Peyer's patch (tissue), 4 donors: ENCODE results near the gene JAM3. TPM values are rescaled to one million over a fixed set of nuclear protein-coding genes. Genes with fewer than 3 reads are reported as not detected.

Experiments used
- DNase-seq, 3 donors: peaks; one replicate each; pipeline ENCODE4 v3.0.0-alpha.2; 2017 to 2019
- H3K27ac ChIP-seq, 4 donors: fragments of 200-600 bp; sonication (generic); one replicate each; pipeline ENCODE4 v1.5.1; 2016 to 2019
- H3K27me3 ChIP-seq, 2 donors: fragments of 200-600 bp; sonication (generic); one replicate each; pipeline ENCODE4 v1.5.1; 2019
- H3K36me3 ChIP-seq, 3 donors: fragments of 200-600 bp; sonication (generic); one replicate each; pipeline ENCODE4 v1.5.1; 2016 to 2019
- H3K4me1 ChIP-seq, 4 donors: fragments of 200-600 bp; sonication (generic); one replicate each; pipeline ENCODE4 v1.5.1; 2016 to 2019
- H3K4me3 ChIP-seq, 4 donors: fragments of 200-600 bp; sonication (generic); 1 replicate in 3 of 4; 2 replicates in 1 of 4; pipeline ENCODE4 v1.5.1; 2016 to 2019; ENCODE audit warnings: mild to moderate bottlenecking in 1 of 4
- H3K9me3 ChIP-seq, 4 donors: fragments of 200-600 bp; sonication (generic); one replicate each; pipeline ENCODE4 v1.5.1; 2016 to 2019; ENCODE audit warnings: mild to moderate bottlenecking in 1 of 4
- CTCF ChIP-seq, 6 experiments: fragments of 450-650 bp in 4 of 6; fragments of 200-600 bp in 2 of 6; sonication (generic) in 1 of 6; IDR thresholded peaks; one replicate each; pipeline ENCODE4 v1.5.1; 2017 to 2019; ENCODE audit warnings: antibody characterized with exemption in 6 of 6, mild to moderate bottlenecking in 3 of 6, moderate library complexity in 1 of 6
- POLR2A ChIP-seq, 2 donors: fragments of 450-650 bp; IDR thresholded peaks; one replicate each; pipeline ENCODE4 v1.5.1; 2017; ENCODE audit warnings: antibody characterized with exemption in 2 of 2, mild to moderate bottlenecking in 2 of 2, moderate library complexity in 2 of 2
- total RNA-seq, 4 donors: library from RNA; depleted of rRNA; stranded (reverse); fragments of >200 nt; gene quantifications; one replicate each; pipeline ENCODE4 v1.1.0, GENCODE V29; 2016

JAM3 gene
- total RNA-seq, 4 donors from 2014 or later: 4.6 to 14.0 (median 8.5) TPM

GRCh38 chr11:134040386-134041302 lies 28.2 kb upstream of the JAM3 start:
- Histone ChIP-seq H3K27me3 (no peaks in the 10 kb centered on the region), H3K36me3 (no peaks in the 10 kb centered on the region), H3K9me3 (no peaks in the 10 kb centered on the region), H3K27ac (peak overlapping the region in 3 of 4 donors; percentile 13 to 79 (median 49)), H3K4me1 (peaks cover 0 to 8% (median 2%) of the 10 kb centered on the region in 4 donors), H3K4me3 (no peak overlapping the region)
- no peak for DNase-seq
- TF ChIP-seq POLR2A (IDR thresholded peaks at IDR 0.05): no peak
- no peak for TF ChIP-seq CTCF (IDR thresholded peaks at IDR 0.05)

- H3K4me3 ChIP-seq: no peak overlapping the region
- DNase-seq: no peak
- no peaks in the 10 kb centered on the region for H3K27me3 ChIP-seq
- H3K36me3 ChIP-seq: no peaks in the 10 kb centered on the region
- H3K27ac ChIP-seq: peak overlapping the region in 2 of 4 donors; percentile 39 to 79
- H3K4me1 ChIP-seq: peaks cover 0 to 8% (median 2%) of the 10 kb centered on the region in 4 donors
- TF ChIP-seq CTCF (IDR thresholded peaks at IDR 0.05) (no peak), POLR2A (IDR thresholded peaks at IDR 0.05) (no peak)
- no peaks in the 10 kb centered on the region for H3K9me3 ChIP-seq
Measured at GRCh38 chr11:134041349-134041748, 27.5 kb upstream of the JAM3 start.

- Histone ChIP-seq H3K4me3 (no peak overlapping the region), H3K27me3 (no peaks in the 10 kb centered on the region), H3K36me3 (no peaks in the 10 kb centered on the region), H3K4me1 (peaks cover 0 to 10% (median 0%) of the 10 kb centered on the region in 4 donors), H3K27ac (peak overlapping the region in 2 of 4 donors; percentile 39 to 79), H3K9me3 (no peaks in the 10 kb centered on the region)
- TF ChIP-seq POLR2A (IDR thresholded peaks at IDR 0.05) (no peak), CTCF (IDR thresholded peaks at IDR 0.05) (no peak)
- no peak for DNase-seq
Measured at GRCh38 chr11:134041791-134042696, 26.8 kb upstream of the JAM3 start.

DNA sequence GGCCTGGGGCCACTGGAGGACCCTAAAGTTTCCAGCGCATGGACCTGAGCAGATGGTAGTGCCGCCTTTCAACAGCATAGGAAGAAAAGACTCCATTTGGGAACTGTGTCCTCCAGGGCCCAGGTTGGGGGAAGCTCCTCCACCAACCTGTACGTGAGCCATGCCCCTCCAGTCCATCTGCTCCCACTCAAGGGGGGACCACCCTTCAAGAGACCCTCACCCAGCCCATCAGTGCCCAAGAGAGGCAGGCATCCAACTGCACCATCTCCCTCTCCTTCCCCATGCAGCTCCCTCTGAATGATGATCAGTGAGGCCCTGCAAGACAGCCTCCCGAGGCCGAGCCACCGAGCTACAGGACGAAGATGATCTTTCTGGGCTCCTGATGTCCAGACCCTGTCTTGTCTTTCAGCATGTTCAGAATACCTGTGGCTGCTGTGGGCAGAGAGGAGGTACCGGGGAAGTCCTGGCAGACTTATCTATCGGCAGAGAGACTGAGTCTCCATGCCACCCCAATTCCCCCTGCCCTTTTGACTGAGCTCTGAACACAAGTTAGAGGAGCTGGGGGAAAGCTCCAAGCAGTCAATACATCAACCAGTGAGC lies 25.0 kb upstream of the JAM3 start:
- Histone ChIP-seq H3K4me3 (no peak overlapping the region), H3K27me3 (no peaks in the 10 kb centered on the region), H3K9me3 (no peaks in the 10 kb centered on the region), H3K27ac (no peak overlapping the region), H3K36me3 (no peaks in the 10 kb centered on the region), H3K4me1 (peaks cover 0 to 5% (median 0%) of the 10 kb centered on the region in 4 donors)
- TF ChIP-seq CTCF (IDR thresholded peaks at IDR 0.05): no peak
- TF ChIP-seq POLR2A (IDR thresholded peaks at IDR 0.05): no peak
- peak in 1 of 3 donors; percentile 24 for DNase-seq
